Fibroblast of the aortic adventitia (primary cell): Measurements from ENCODE around the gene FOXN3. TPM values are rescaled to one million over a fixed set of nuclear protein-coding genes. Genes with fewer than 3 reads are reported as not detected.
A peak's percentile ranks its signal among the peaks of the same experiment; 100 is the strongest.

Source experiments
- DNase-seq: peaks from one replicate; pipeline ENCODE4 v3.0.0-alpha.2; 2010; ENCODE audit warnings: low read depth
- H3K4me3 ChIP-seq: 2 replicates; pipeline ENCODE4 v1.5.1; 2011; ENCODE audit warnings: low read depth, mild to moderate bottlenecking, control low read depth, low read length, moderate library complexity
- CTCF ChIP-seq: IDR thresholded peaks from 2 replicates; pipeline ENCODE4 v1.5.1; 2011; ENCODE audit warnings: mild to moderate bottlenecking, low read length, control low read depth, inconsistent platforms; ENCODE audit not compliant: insufficient read depth
- total RNA-seq: library from RNA; depleted of rRNA; stranded (reverse); fragments of >200 nt; gene quantifications from 2 replicates; pipeline ENCODE4 v1.2.3, GENCODE V29; 2012; ENCODE audit warnings: low replicate concordance

The FOXN3 gene
- total RNA-seq, 1 donor: 35.3 TPM

- no peak overlapping the region for H3K4me3 ChIP-seq
- no peak for TF ChIP-seq CTCF
- no peak for DNase-seq
These were observed 184.6 kb downstream of the FOXN3 start for GRCh38 chr14:89232265-89233070.

- DNase-seq: no peak
- H3K4me3 ChIP-seq: no peak overlapping the region
- TF ChIP-seq CTCF: no peak
These were observed 185.5 kb downstream of the FOXN3 start for GRCh38 chr14:89231426-89232113.

- no peak overlapping the region for H3K4me3 ChIP-seq
- TF ChIP-seq CTCF: no peak
- no peak for DNase-seq
These were observed 188.0 kb downstream of the FOXN3 start for GRCh38 chr14:89228921-89229639.

GRCh38 chr14:89227496-89227836 is 189.6 kb downstream of the FOXN3 start:
- no peak for DNase-seq
- TF ChIP-seq CTCF: no peak
- no peak overlapping the region for H3K4me3 ChIP-seq

- peak; percentile 32 for DNase-seq
- no peak overlapping the region for H3K4me3 ChIP-seq
- no peak for TF ChIP-seq CTCF
These were observed 190.1 kb downstream of the FOXN3 start for GRCh38 chr14:89226801-89227495.

- H3K4me3 ChIP-seq: no peak overlapping the region
- no peak for DNase-seq
- TF ChIP-seq CTCF: no peak
These were observed 191.4 kb downstream of the FOXN3 start for GRCh38 chr14:89225607-89226006.
